KMS-11 (cell line): ENCODE results near the gene PERCC1.

Experiments used
- H2AFZ ChIP-seq: fragments of 200-600 bp; sonication (generic); 2 replicates; pipeline ENCODE4 v1.6.1; 2016; ENCODE audit warnings: antibody characterized with exemption, mixed run types, low read depth
- H3K27ac ChIP-seq: fragments of 200-600 bp; sonication (generic); 2 replicates; pipeline ENCODE4 v1.6.1; 2016; ENCODE audit warnings: mild to moderate bottlenecking, mixed run types
- H3K27me3 ChIP-seq: fragments of 200-600 bp; sonication (generic); 2 replicates; pipeline ENCODE4 v1.6.1; 2017; ENCODE audit warnings: mild to moderate bottlenecking, low read depth, mixed run types, moderate library complexity; ENCODE audit not compliant: insufficient read depth
- H3K36me3 ChIP-seq: fragments of 200-600 bp; sonication (generic); 2 replicates; pipeline ENCODE4 v1.6.1; 2017; ENCODE audit warnings: mild to moderate bottlenecking, mixed run types; ENCODE audit not compliant: insufficient read depth
- H3K4me1 ChIP-seq: fragments of 200-600 bp; sonication (generic); 2 replicates; pipeline ENCODE4 v1.6.1; 2016; ENCODE audit warnings: mild to moderate bottlenecking, low read depth, mixed run types; ENCODE audit not compliant: poor library complexity, severe bottlenecking
- H3K4me2 ChIP-seq: fragments of 200-600 bp; sonication (generic); 2 replicates; pipeline ENCODE4 v1.7.0; 2016; ENCODE audit warnings: mild to moderate bottlenecking, mixed run types
- H3K4me3 ChIP-seq: fragments of 200-600 bp; sonication (generic); IDR thresholded peaks from 2 replicates; pipeline ENCODE4 v1.6.1; 2017; ENCODE audit warnings: low read depth, low read length, mixed read lengths; ENCODE audit not compliant: insufficient read depth
- H3K79me2 ChIP-seq: fragments of 200-600 bp; sonication (generic); 2 replicates; pipeline ENCODE4 v1.6.1; 2016; ENCODE audit warnings: low read depth, mixed run types; ENCODE audit not compliant: insufficient read depth
- H3K9ac ChIP-seq: fragments of 200-600 bp; sonication (generic); 2 replicates; pipeline ENCODE4 v1.6.1; 2016; ENCODE audit warnings: mild to moderate bottlenecking, mixed run types
- H4K20me1 ChIP-seq: fragments of 200-600 bp; sonication (generic); 2 replicates; pipeline ENCODE4 v1.6.1; 2016; ENCODE audit warnings: mild to moderate bottlenecking, mixed run types; ENCODE audit not compliant: insufficient read depth
- CTCF ChIP-seq: fragments of 200-600 bp; sonication (generic); conservative IDR thresholded peaks from 2 replicates; pipeline ENCODE4 v1.6.1; 2017; ENCODE audit warnings: low read depth, mild to moderate bottlenecking, antibody characterized with exemption, low read length, moderate library complexity, mixed read lengths

PERCC1 gene

GRCh38 chr16:1444730-1445517 is 14.0 kb downstream of the PERCC1 start:
- Histone ChIP-seq H3K27me3 (peaks cover 25% of the 10 kb centered on the region; the same call in 1 of the 2 replicates), H4K20me1 (no peaks in the 10 kb centered on the region), H3K9ac (no peak overlapping the region), H3K27ac (no peak overlapping the region), H3K4me1 (no peaks in the 10 kb centered on the region), H3K36me3 (no peaks in the 10 kb centered on the region), H3K79me2 (no peaks in the 10 kb centered on the region), H3K4me2 (no peak overlapping the region), H2AFZ (no peak overlapping the region), H3K4me3 (no peak overlapping the region)
- no peak for TF ChIP-seq CTCF

GRCh38 chr16:1445518-1446203 is 14.8 kb downstream of the PERCC1 start:
- no peaks in the 10 kb centered on the region for H3K4me1 ChIP-seq
- no peaks in the 10 kb centered on the region for H3K79me2 ChIP-seq
- H3K27me3 ChIP-seq, result peaks cover 18% of the 10 kb centered on the region; the same call in 1 of the 2 replicates
- H2AFZ ChIP-seq, result no peak overlapping the region
- TF ChIP-seq CTCF, result no peak
- H3K9ac ChIP-seq, result no peak overlapping the region
- H3K4me3 ChIP-seq, result no peak overlapping the region
- H4K20me1 ChIP-seq, result no peaks in the 10 kb centered on the region
- no peak overlapping the region for H3K4me2 ChIP-seq
- no peaks in the 10 kb centered on the region for H3K36me3 ChIP-seq
- H3K27ac ChIP-seq, result no peak overlapping the region

GRCh38 chr16:1446296-1447080 is 15.6 kb downstream of the PERCC1 start:
- Histone ChIP-seq H3K4me2 (no peak overlapping the region), H3K36me3 (no peaks in the 10 kb centered on the region)

More at GRCh38 chr16:1446296-1447080, 15.6 kb downstream of the PERCC1 start:
- Histone ChIP-seq H3K4me1 (no peaks in the 10 kb centered on the region), H3K9ac (no peak overlapping the region), H3K27ac (no peak overlapping the region), H4K20me1 (no peaks in the 10 kb centered on the region), H3K79me2 (no peaks in the 10 kb centered on the region), H3K4me3 (no peak overlapping the region), H2AFZ (no peak overlapping the region), H3K27me3 (peaks cover 12% of the 10 kb centered on the region; the same call in 1 of the 2 replicates)
- TF ChIP-seq CTCF, result no peak
